ENCODE results near the gene RASL10A.

- TF ChIP-seq CTCF (IDR thresholded peaks at IDR 0.05) (no peak), EP300 (IDR thresholded peaks at IDR 0.05) (no peak), POLR2AphosphoS5 (IDR thresholded peaks at IDR 0.05) (no peak), POLR2A (IDR thresholded peaks at IDR 0.05) (no peak)
Measured at GRCh38 chr22:29337631-29338284, 22.3 kb upstream of the RASL10A start.
